Measurements from ENCODE around the gene RFNG. TPM values are rescaled to one million over a fixed set of nuclear protein-coding genes. Genes with fewer than 3 reads are reported as not detected.

RFNG gene
- total RNA-seq, 1 experiment from 2014 or later: 40.4 TPM

- no peak for DNase-seq
- Histone ChIP-seq H3K9me3 (ENCODE audit: insufficient read depth, low read depth) (no peaks in the 10 kb centered on the region), H3K4me1 (replicated peaks; ENCODE audit: insufficient read depth) (peaks cover 9% of the 10 kb centered on the region; the same call in 1 of the 2 replicates), H3K9me2 (ENCODE audit: insufficient read depth) (no peaks in the 10 kb centered on the region), H3K4me2 (no peak overlapping the region), H3F3A (ENCODE audit: insufficient read depth, low read depth) (no peaks in the 10 kb centered on the region), H3K27me3 (ENCODE audit: insufficient read depth, low read depth) (no peaks in the 10 kb centered on the region), H2AFZ (no peak overlapping the region), H3K79me2 (ENCODE audit: low read depth) (peaks cover 17% of the 10 kb centered on the region; the same call in 1 of the 2 replicates), H3K4me3 (no peak overlapping the region), H4K20me1 (ENCODE audit: insufficient read depth) (no peaks in the 10 kb centered on the region), H3K27ac (no peak overlapping the region), H3K36me3 (ENCODE audit: low read depth) (no peaks in the 10 kb centered on the region)
- ChIA-PET CTCF (no interaction called here), POLR2A (ENCODE audit: unreplicated experiment) (no interaction called here)
- BruUV-seq (replicated peaks): no TSS peak
- intact Hi-C loops (cut with micrococcal nuclease; ENCODE audit: unreplicated experiment): no loop called here
- TF ChIP-seq CTCF (conservative IDR thresholded peaks at IDR 0.05) (no peak), EZH2 (IDR thresholded peaks at IDR 0.05; ENCODE audit: low read depth) (no peak)
These were observed 9.7 kb upstream of the RFNG start for GRCh38 chr17:82061047-82061925.

- no peaks in the 10 kb centered on the region for H3K36me3 ChIP-seq (ENCODE audit: low read depth)
- no peaks in the 10 kb centered on the region for H3K9me2 ChIP-seq (ENCODE audit: insufficient read depth)
- H3K4me2 ChIP-seq: no peak overlapping the region
- POLR2A ChIA-PET (ENCODE audit: unreplicated experiment): no interaction called here
- DNase-seq: no peak
- H3K79me2 ChIP-seq (ENCODE audit: low read depth): peaks cover 17% of the 10 kb centered on the region; the same call in 1 of the 2 replicates
- no peaks in the 10 kb centered on the region for H3F3A ChIP-seq (ENCODE audit: insufficient read depth, low read depth)
- no peak for TF ChIP-seq CTCF (conservative IDR thresholded peaks at IDR 0.05)
- no peak for TF ChIP-seq EZH2 (IDR thresholded peaks at IDR 0.05; ENCODE audit: low read depth)
- no peak overlapping the region for H3K4me3 ChIP-seq
- intact Hi-C loops (cut with micrococcal nuclease; ENCODE audit: unreplicated experiment): no loop called here
- 0 out of 2 replicates have a peak, but pooled peaks cover 5% of the 10 kb centered on the region for H3K4me1 ChIP-seq (replicated peaks; ENCODE audit: insufficient read depth)
- H3K27me3 ChIP-seq (ENCODE audit: insufficient read depth, low read depth): no peaks in the 10 kb centered on the region
- H3K9me3 ChIP-seq (ENCODE audit: insufficient read depth, low read depth): no peaks in the 10 kb centered on the region
- no TSS peak for BruUV-seq (replicated peaks)
- no peak overlapping the region for H3K27ac ChIP-seq
- no peak overlapping the region for H2AFZ ChIP-seq
- no peaks in the 10 kb centered on the region for H4K20me1 ChIP-seq (ENCODE audit: insufficient read depth)
- CTCF ChIA-PET: no interaction called here
These were observed 9.0 kb upstream of the RFNG start for GRCh38 chr17:82060614-82061013.

DNA sequence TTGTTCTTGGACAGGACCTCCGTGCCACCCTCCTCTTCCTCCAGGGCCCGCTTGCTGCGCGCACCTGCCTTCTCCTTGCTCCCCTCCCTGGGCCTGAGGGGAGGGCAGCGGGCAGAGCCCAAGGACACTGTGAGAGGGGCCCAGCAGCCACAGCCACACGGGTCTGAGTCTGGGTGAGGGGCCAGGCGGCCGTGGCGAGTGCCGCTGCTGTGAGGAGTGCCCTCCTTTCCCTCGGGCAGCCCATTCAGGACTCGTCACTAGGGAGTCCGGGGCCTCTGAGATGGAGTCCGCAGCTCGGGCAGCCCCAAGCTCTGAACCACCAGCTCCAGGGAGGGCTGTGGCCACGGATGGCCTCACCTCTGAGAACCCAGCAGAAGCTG lies 8.4 kb upstream of the RFNG start:
- BruUV-seq (replicated peaks): no TSS peak
- DNase-seq: no peak

More for the DNA sequence above, 8.4 kb upstream of the RFNG start:
- Histone ChIP-seq H3K36me3 (ENCODE audit: low read depth) (no peaks in the 10 kb centered on the region), H2AFZ (no peak overlapping the region), H3F3A (ENCODE audit: insufficient read depth, low read depth) (no peaks in the 10 kb centered on the region), H3K4me2 (no peak overlapping the region), H3K9me2 (ENCODE audit: insufficient read depth) (no peaks in the 10 kb centered on the region), H4K20me1 (ENCODE audit: insufficient read depth) (no peaks in the 10 kb centered on the region), H3K27ac (no peak overlapping the region), H3K9me3 (ENCODE audit: insufficient read depth, low read depth) (no peaks in the 10 kb centered on the region), H3K4me3 (no peak overlapping the region), H3K79me2 (ENCODE audit: low read depth) (peaks cover 14% of the 10 kb centered on the region; the same call in 1 of the 2 replicates), H3K4me1 (replicated peaks; ENCODE audit: insufficient read depth) (0 out of 2 replicates have a peak, but pooled peaks cover 5% of the 10 kb centered on the region), H3K27me3 (ENCODE audit: insufficient read depth, low read depth) (no peaks in the 10 kb centered on the region)
- ChIA-PET CTCF (no interaction called here), POLR2A (ENCODE audit: unreplicated experiment) (interaction anchor here (0.6 kb wide), 1 partner anchor 240 kb away, joined by 10 read pairs; no protein-coding TSS in a partner anchor)
- intact Hi-C loops (cut with micrococcal nuclease; ENCODE audit: unreplicated experiment): no loop called here
- TF ChIP-seq CTCF (conservative IDR thresholded peaks at IDR 0.05) (no peak), EZH2 (IDR thresholded peaks at IDR 0.05; ENCODE audit: low read depth) (no peak)

Data from PC-9 (cell line).